Measurements from ENCODE around the gene TSGA10. TPM values are rescaled to one million over a fixed set of nuclear protein-coding genes. Genes with fewer than 3 reads are reported as not detected.

TSGA10 gene
- total RNA-seq, 1 experiment from 2014 or later: 7.5 TPM

GRCh38 chr2:99127981-99128380 lies 26.8 kb downstream of the TSGA10 start:
- Histone ChIP-seq H3K4me3 (ENCODE audit: low read depth in 2 of 2, low read length in 2 of 2) (no peak overlapping the region), H3K36me3 (ENCODE audit: control insufficient read depth, insufficient read depth, low read length) (no peaks in the 10 kb centered on the region), H3K4me1 (ENCODE audit: control insufficient read depth, insufficient read depth, low read length) (no peaks in the 10 kb centered on the region), H3K27me3 (ENCODE audit: control insufficient read depth, insufficient read depth, low read length) (no peaks in the 10 kb centered on the region), H3K9me3 (ENCODE audit: control insufficient read depth, insufficient read depth, low read depth, low read length) (no peaks in the 10 kb centered on the region), H3K27ac (ENCODE audit: low read length) (no peak overlapping the region)
- CTCF ChIA-PET: no interaction called here
- no TSS peak for BruUV-seq (replicated peaks)
- TF ChIP-seq REST (IDR thresholded peaks at IDR 0.05; ENCODE audit: insufficient read depth in 1 of 2, low read depth in 2 of 2, low read length in 1 of 2) (no peak), POLR2AphosphoS5 (IDR thresholded peaks at IDR 0.05; ENCODE audit: low read depth, low read length) (no peak), TCF7L2 (IDR thresholded peaks at IDR 0.05; ENCODE audit: low read depth, low read length) (no peak), CTCF (IDR thresholded peaks at IDR 0.05) (no peak), SIN3A (IDR thresholded peaks at IDR 0.05; ENCODE audit: borderline replicate concordance, insufficient read depth, low read depth, low read length) (no peak)
- in situ Hi-C loops (cut with HindIII; ENCODE audit: low pct_unique_long_range_greater_than_20kb, low sequenced_read_pairs): no loop called here
- ATAC-seq: no peak
- POLR2A ChIA-PET: no interaction called here
- intact Hi-C loops (cut with micrococcal nuclease; ENCODE audit: unreplicated experiment): no loop called here
- no peak for DNase-seq (ENCODE audit: low read depth, low spot score)

- in situ Hi-C loops (cut with HindIII; ENCODE audit: low pct_unique_long_range_greater_than_20kb, low sequenced_read_pairs) (no loop called here), intact Hi-C loops (cut with micrococcal nuclease; ENCODE audit: unreplicated experiment) (no loop called here)
- ATAC-seq: no peak
- Histone ChIP-seq H3K27me3 (ENCODE audit: control insufficient read depth, insufficient read depth, low read length) (no peaks in the 10 kb centered on the region), H3K36me3 (ENCODE audit: control insufficient read depth, insufficient read depth, low read length) (no peaks in the 10 kb centered on the region), H3K9me3 (ENCODE audit: control insufficient read depth, insufficient read depth, low read depth, low read length) (no peaks in the 10 kb centered on the region), H3K4me1 (ENCODE audit: control insufficient read depth, insufficient read depth, low read length) (no peaks in the 10 kb centered on the region), H3K27ac (ENCODE audit: low read length) (no peak overlapping the region), H3K4me3 (ENCODE audit: low read depth in 2 of 2, low read length in 2 of 2) (no peak overlapping the region)
- no TSS peak for BruUV-seq (replicated peaks)
- ChIA-PET POLR2A (no interaction called here), CTCF (no interaction called here)
- DNase-seq (ENCODE audit: low read depth, low spot score): no peak
- TF ChIP-seq SIN3A (IDR thresholded peaks at IDR 0.05; ENCODE audit: borderline replicate concordance, insufficient read depth, low read depth, low read length): no peak
- TF ChIP-seq TCF7L2 (IDR thresholded peaks at IDR 0.05; ENCODE audit: low read depth, low read length): no peak
- no peak for TF ChIP-seq POLR2AphosphoS5 (IDR thresholded peaks at IDR 0.05; ENCODE audit: low read depth, low read length)
- TF ChIP-seq CTCF (IDR thresholded peaks at IDR 0.05): no peak
- no peak for TF ChIP-seq REST (IDR thresholded peaks at IDR 0.05; ENCODE audit: insufficient read depth in 1 of 2, low read depth in 2 of 2, low read length in 1 of 2)
Observed at GRCh38 chr2:99112617-99113016, 42.1 kb downstream of the TSGA10 start.

All from Panc1 (cell line).